H9 (cell line): ENCODE data around the gene ANGPTL8. TPM values are rescaled to one million over a fixed set of nuclear protein-coding genes. Genes with fewer than 3 reads are reported as not detected.

Experiments used
- DNase-seq: peaks from one replicate; pipeline ENCODE4 v3.0.0-alpha.2; 2017
- H2AFZ ChIP-seq: one replicate; pipeline ENCODE4 v1.6.1; 2013; ENCODE audit warnings: mild to moderate bottlenecking, low read length, control low read depth, moderate library complexity
- H2AK5ac ChIP-seq: 2 replicates; pipeline ENCODE4 v1.6.1; 2013; ENCODE audit warnings: low read length, control low read depth, mixed read lengths; ENCODE audit not compliant: insufficient read length
- H2BK120ac ChIP-seq: one replicate; pipeline ENCODE4 v1.6.1; 2013; ENCODE audit warnings: low read depth, mild to moderate bottlenecking, low read length, control low read depth, inconsistent platforms; ENCODE audit not compliant: poor library complexity, severe bottlenecking
- H2BK12ac ChIP-seq: 2 replicates; pipeline ENCODE4 v1.6.1; 2013; ENCODE audit warnings: low read length, control low read depth, mixed read lengths, low read depth; ENCODE audit not compliant: insufficient read length
- H2BK15ac ChIP-seq: 2 replicates; pipeline ENCODE4 v1.6.1; 2013; ENCODE audit warnings: low read depth, low read length, control low read depth
- H2BK20ac ChIP-seq: one replicate; pipeline ENCODE4 v1.6.1; 2013; ENCODE audit warnings: low read depth, mild to moderate bottlenecking, low read length, control low read depth, inconsistent platforms; ENCODE audit not compliant: poor library complexity, severe bottlenecking
- H2BK5ac ChIP-seq: 2 replicates; pipeline ENCODE4 v1.6.1; 2013; ENCODE audit warnings: low read length, control low read depth, mixed read lengths; ENCODE audit not compliant: insufficient read length
- H3K14ac ChIP-seq: 2 replicates; pipeline ENCODE4 v1.6.1; 2013; ENCODE audit warnings: low read length, control low read depth; ENCODE audit not compliant: insufficient read depth
- H3K18ac ChIP-seq: 2 replicates; pipeline ENCODE4 v1.6.1; 2013; ENCODE audit warnings: low read depth, mild to moderate bottlenecking, mixed read lengths, low read length, control low read depth; ENCODE audit not compliant: insufficient read length
- H3K23ac ChIP-seq: 2 replicates; pipeline ENCODE4 v1.6.1; 2013; ENCODE audit warnings: low read length, control low read depth, mixed read lengths, low read depth; ENCODE audit not compliant: insufficient read length
- H3K23me2 ChIP-seq: 2 replicates; pipeline ENCODE4 v1.6.1; 2013; ENCODE audit warnings: low read depth, mild to moderate bottlenecking, mixed read lengths, low read length, control low read depth; ENCODE audit not compliant: insufficient read length, poor library complexity, severe bottlenecking
- H3K27ac ChIP-seq: 2 replicates; pipeline ENCODE4 v1.5.1; 2013; ENCODE audit warnings: low read length, control low read depth, mixed read lengths, low read depth; ENCODE audit not compliant: insufficient read length
- H3K27me3 ChIP-seq: 2 replicates; pipeline ENCODE4 v1.6.1; 2013; ENCODE audit warnings: low read length, control low read depth, inconsistent platforms; ENCODE audit not compliant: insufficient read depth
- H3K4ac ChIP-seq: 2 replicates; pipeline ENCODE4 v1.6.1; 2013; ENCODE audit warnings: low read depth, mild to moderate bottlenecking, control low read depth, inconsistent platforms, low read length, moderate library complexity
- H3K4me1 ChIP-seq: 2 replicates; pipeline ENCODE4 v1.6.1; 2013; ENCODE audit warnings: low read length, control low read depth, inconsistent platforms; ENCODE audit not compliant: insufficient read depth
- H3K4me2 ChIP-seq: 2 replicates; pipeline ENCODE4 v1.6.1; 2013; ENCODE audit warnings: low read length, control low read depth, mixed read lengths; ENCODE audit not compliant: insufficient read length, insufficient read depth
- H3K56ac ChIP-seq: 2 replicates; pipeline ENCODE4 v1.6.1; 2013; ENCODE audit warnings: low read depth, mild to moderate bottlenecking, mixed read lengths, low read length, control low read depth; ENCODE audit not compliant: insufficient read length
- H3K79me1 ChIP-seq: 2 replicates; pipeline ENCODE4 v1.6.1; 2013; ENCODE audit warnings: low read depth, mild to moderate bottlenecking, moderate library complexity, low read length, control low read depth, inconsistent platforms; ENCODE audit not compliant: insufficient read depth, poor library complexity, severe bottlenecking
- H3K79me2 ChIP-seq: 2 replicates; pipeline ENCODE4 v1.6.1; 2013; ENCODE audit warnings: low read length, control low read depth, inconsistent platforms; ENCODE audit not compliant: insufficient read depth
- H3K9ac ChIP-seq: 2 replicates; pipeline ENCODE4 v1.6.1; 2013; ENCODE audit warnings: low read length, control low read depth, mixed read lengths; ENCODE audit not compliant: insufficient read length; ENCODE audit errors: extremely low read depth
- H3K9me3 ChIP-seq: one replicate; pipeline ENCODE4 v1.6.1; 2013; ENCODE audit warnings: low read depth, low read length, inconsistent platforms; ENCODE audit not compliant: control insufficient read depth
- H3T11ph ChIP-seq: one replicate; pipeline ENCODE4 v1.6.1; 2013; ENCODE audit warnings: mild to moderate bottlenecking, low read length, control low read depth, inconsistent platforms
- H4K20me1 ChIP-seq: one replicate; pipeline ENCODE4 v1.6.1; 2013; ENCODE audit not compliant: control insufficient read depth, insufficient read length, insufficient read depth
- H4K5ac ChIP-seq: 2 replicates; pipeline ENCODE4 v1.6.1; 2013; ENCODE audit warnings: low read depth, mild to moderate bottlenecking, mixed read lengths, low read length, control low read depth; ENCODE audit not compliant: insufficient read length
- H4K8ac ChIP-seq: replicated peaks from 2 replicates; pipeline ENCODE4 v1.6.1; 2013; ENCODE audit warnings: low read length, control low read depth, mixed read lengths, low read depth; ENCODE audit not compliant: insufficient read length
- H4K91ac ChIP-seq: 2 replicates; pipeline ENCODE4 v1.6.1; 2013; ENCODE audit warnings: low read depth, mild to moderate bottlenecking, moderate library complexity, mixed read lengths, low read length, control low read depth; ENCODE audit not compliant: insufficient read length
- H3K27ac Mint-ChIP-seq, 3 experiments: 2 replicates in 2 of 3; 3 replicates in 1 of 3; pipeline ENCODE4 v1.8.0; 2020 to 2021; ENCODE audit warnings: mixed read lengths in 3 of 3, mild to moderate bottlenecking in 1 of 3, moderate library complexity in 1 of 3
- H3K27me3 Mint-ChIP-seq: 2 replicates; pipeline ENCODE4 v1.8.0; 2021; ENCODE audit warnings: low read depth, mild to moderate bottlenecking, moderate library complexity, mixed read lengths
- H3K36me3 Mint-ChIP-seq, 3 experiments: 2 replicates in 2 of 3; 3 replicates in 1 of 3; pipeline ENCODE4 v1.8.0; 2020 to 2021; ENCODE audit warnings: low read depth in 3 of 3, mixed read lengths in 3 of 3; ENCODE audit not compliant: insufficient read depth in 1 of 3
- H3K4me1 Mint-ChIP-seq, 2 experiments: 2 replicates each; pipeline ENCODE4 v1.8.0; 2020; ENCODE audit warnings: mixed read lengths in 2 of 2
- H3K4me3 Mint-ChIP-seq, 2 experiments: 2 replicates in 1 of 2; 3 replicates in 1 of 2; pipeline ENCODE4 v1.8.0; 2020 to 2021; ENCODE audit warnings: mild to moderate bottlenecking in 2 of 2, mixed read lengths in 2 of 2, moderate library complexity in 1 of 2
- H3K9me3 Mint-ChIP-seq, 2 experiments: 2 replicates in 1 of 2; 3 replicates in 1 of 2; pipeline ENCODE4 v1.8.0; 2020; ENCODE audit warnings: mild to moderate bottlenecking in 2 of 2, mixed read lengths in 2 of 2, moderate library complexity in 1 of 2
- WGBS: extraction: QIAGEN DNeasy Blood & Tissue Kit; methylation state at CpG from one replicate; pipeline ENCODE4 v1.1.7; 2013; ENCODE audit warnings: missing lambda C conversion rate, low lambda C conversion rate, mixed read lengths; ENCODE audit not compliant: insufficient read length; ENCODE audit errors: extremely low coverage; 5-methylcytosine and 5-hydroxymethylcytosine counted together
- total RNA-seq: library from RNA; stranded (reverse); gene quantifications from 2 replicates; pipeline ENCODE4 v1.2.1, GENCODE V29; 2021
- TF ChIP-seq, protein P1 (sequence below): fragments of 200-600 bp; sonication (generic); conservative IDR thresholded peaks from 3 replicates; pipeline ENCODE4 v1.8.0; 2021; ENCODE audit warnings: antibody characterized with exemption, mild to moderate bottlenecking

Gene ANGPTL8
- total RNA-seq, 1 experiment from 2014 or later: not detected

DNA sequence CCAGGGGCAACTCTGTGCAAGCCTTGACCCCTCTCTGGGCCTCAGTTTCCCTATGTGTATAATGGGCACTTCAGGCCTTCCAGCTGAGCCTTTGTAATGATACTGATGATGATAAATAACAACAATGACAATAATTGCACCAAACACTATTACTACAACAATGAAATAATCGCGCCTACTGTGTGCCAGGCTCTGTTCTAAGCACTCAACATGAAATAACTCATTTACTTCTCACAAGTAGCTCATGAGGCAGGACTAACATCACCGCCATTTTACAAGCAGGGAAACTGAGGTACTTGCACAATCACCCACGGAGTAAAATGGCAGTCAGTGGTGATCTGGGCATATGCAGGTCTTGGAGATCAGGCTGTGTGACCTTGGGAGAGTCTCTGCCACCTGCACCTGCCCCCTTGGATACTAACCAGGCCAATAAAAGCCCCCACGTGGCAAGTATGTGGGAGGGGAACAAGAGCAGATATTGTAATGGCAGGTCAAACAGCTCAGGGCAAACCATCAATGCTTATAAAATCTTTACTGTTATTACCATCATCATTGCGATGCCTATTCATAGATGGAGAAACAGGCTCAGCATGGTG, 540 bp upstream of the ANGPTL8 start:
- H3K27ac Mint-ChIP-seq: no peak overlapping the region; a peak in 1 of 7 replicates
- H2BK12ac ChIP-seq: no peak overlapping the region

More for the DNA sequence above, 540 bp upstream of the ANGPTL8 start:
- Mint-ChIP-seq H3K27me3 (peaks cover 3% of the 10 kb centered on the region; the same call in 1 of the 2 replicates), H3K4me3 (no peak overlapping the region), H3K4me1 (peaks cover 5 to 12% of the 10 kb centered on the region in 2 experiments), H3K36me3 (peaks cover 9 to 49% (median 39%) of the 10 kb centered on the region in 3 experiments), H3K9me3 (no peaks in the 10 kb centered on the region)
- Histone ChIP-seq H3K27me3 (no peaks in the 10 kb centered on the region), H4K8ac (no peak overlapping the region), H2BK120ac (no peak overlapping the region), H3K9me3 (no peaks in the 10 kb centered on the region), H3K18ac (no peak overlapping the region), H3K79me1 (no peaks in the 10 kb centered on the region), H3K4ac (no peak overlapping the region), H2AK5ac (no peak overlapping the region), H3K4me2 (no peak overlapping the region), H4K20me1 (peaks cover 2% of the 10 kb centered on the region), H3K23ac (no peak overlapping the region), H3K4me1 (no peaks in the 10 kb centered on the region), H2BK15ac (no peak overlapping the region), H3K56ac (no peak overlapping the region), H4K5ac (no peak overlapping the region), H3K27ac (no peak overlapping the region), H2AFZ (no peak overlapping the region), H2BK20ac (no peak overlapping the region), H2BK5ac (no peak overlapping the region), H3K9ac (no peak overlapping the region), H3T11ph (no peak overlapping the region), H3K14ac (no peak overlapping the region), H3K79me2 (no peaks in the 10 kb centered on the region), H3K23me2 (no peaks in the 10 kb centered on the region), H4K91ac (no peak overlapping the region)
- WGBS: no CpG with 5 or more reads among the region's 6 CpGs
- DNase-seq: no peak
- TF ChIP-seq, protein P1, sequence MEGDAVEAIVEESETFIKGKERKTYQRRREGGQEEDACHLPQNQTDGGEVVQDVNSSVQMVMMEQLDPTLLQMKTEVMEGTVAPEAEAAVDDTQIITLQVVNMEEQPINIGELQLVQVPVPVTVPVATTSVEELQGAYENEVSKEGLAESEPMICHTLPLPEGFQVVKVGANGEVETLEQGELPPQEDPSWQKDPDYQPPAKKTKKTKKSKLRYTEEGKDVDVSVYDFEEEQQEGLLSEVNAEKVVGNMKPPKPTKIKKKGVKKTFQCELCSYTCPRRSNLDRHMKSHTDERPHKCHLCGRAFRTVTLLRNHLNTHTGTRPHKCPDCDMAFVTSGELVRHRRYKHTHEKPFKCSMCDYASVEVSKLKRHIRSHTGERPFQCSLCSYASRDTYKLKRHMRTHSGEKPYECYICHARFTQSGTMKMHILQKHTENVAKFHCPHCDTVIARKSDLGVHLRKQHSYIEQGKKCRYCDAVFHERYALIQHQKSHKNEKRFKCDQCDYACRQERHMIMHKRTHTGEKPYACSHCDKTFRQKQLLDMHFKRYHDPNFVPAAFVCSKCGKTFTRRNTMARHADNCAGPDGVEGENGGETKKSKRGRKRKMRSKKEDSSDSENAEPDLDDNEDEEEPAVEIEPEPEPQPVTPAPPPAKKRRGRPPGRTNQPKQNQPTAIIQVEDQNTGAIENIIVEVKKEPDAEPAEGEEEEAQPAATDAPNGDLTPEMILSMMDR: no peak
